ENCODE measurements around the gene CCRL2.

CCRL2 gene

GRCh38 chr3:46406788-46407611 is at the start of gene CCRL2, which contains the start of gene CCR5AS:
Gene CCRL2 (plus strand): TSS chr3:46407259. CDS start chr3:46408080, 821 bp downstream.
Gene CCR5AS (minus strand): TSS chr3:46407066.
- in situ Hi-C loops (cut with HindIII; ENCODE audit: low sequenced_read_pairs), result loop anchor here (10.0 kb wide), 1 partner anchor 682 kb away; no protein-coding TSS in a partner anchor

GRCh38 chr3:46358466-46358865 is 48.6 kb upstream of the CCRL2 start:
- in situ Hi-C loops (cut with HindIII; ENCODE audit: low sequenced_read_pairs), result loop anchor here (25.0 kb wide), 1 partner anchor 271 kb away; no protein-coding TSS in a partner anchor

- in situ Hi-C loops (cut with HindIII; ENCODE audit: low sequenced_read_pairs), result loop anchor here (25.0 kb wide), 1 partner anchor 273 kb away; no protein-coding TSS in a partner anchor
Observed at GRCh38 chr3:46359733-46360493, 47.1 kb upstream of the CCRL2 start.

GRCh38 chr3:46360907-46361306 is 46.2 kb upstream of the CCRL2 start:
- in situ Hi-C loops (cut with HindIII; ENCODE audit: low sequenced_read_pairs), result loop anchor here (25.0 kb wide), 1 partner anchor 274 kb away; no protein-coding TSS in a partner anchor

- in situ Hi-C loops (cut with HindIII; ENCODE audit: low sequenced_read_pairs), result loop anchor here (25.0 kb wide), 1 partner anchor 274 kb away; no protein-coding TSS in a partner anchor
Observed at GRCh38 chr3:46361408-46362283, 45.4 kb upstream of the CCRL2 start.

- in situ Hi-C loops (cut with HindIII; ENCODE audit: low sequenced_read_pairs), result loop anchor here (25.0 kb wide), 1 partner anchor 278 kb away; no protein-coding TSS in a partner anchor
Observed at GRCh38 chr3:46365041-46365440, 42.0 kb upstream of the CCRL2 start.

- in situ Hi-C loops (cut with HindIII; ENCODE audit: low sequenced_read_pairs), result loop anchor here (25.0 kb wide), 1 partner anchor 279 kb away; no protein-coding TSS in a partner anchor
Observed at GRCh38 chr3:46365737-46366524, 41.1 kb upstream of the CCRL2 start.

- in situ Hi-C loops (cut with HindIII; ENCODE audit: low sequenced_read_pairs), result loop anchor here (25.0 kb wide), 1 partner anchor 281 kb away; no protein-coding TSS in a partner anchor
Observed at GRCh38 chr3:46367811-46368210, 39.2 kb upstream of the CCRL2 start.

- in situ Hi-C loops (cut with HindIII; ENCODE audit: low sequenced_read_pairs), result loop anchor here (25.0 kb wide), 1 partner anchor 281 kb away; no protein-coding TSS in a partner anchor
Observed at GRCh38 chr3:46368569-46368968, 38.5 kb upstream of the CCRL2 start.

GRCh38 chr3:46369151-46369550 is 37.9 kb upstream of the CCRL2 start:
- in situ Hi-C loops (cut with HindIII; ENCODE audit: low sequenced_read_pairs), result loop anchor here (25.0 kb wide), 1 partner anchor 282 kb away; no protein-coding TSS in a partner anchor

- in situ Hi-C loops (cut with HindIII; ENCODE audit: low sequenced_read_pairs), result loop anchor here (25.0 kb wide), 1 partner anchor 282 kb away; no protein-coding TSS in a partner anchor
Observed at GRCh38 chr3:46369675-46370132, 37.4 kb upstream of the CCRL2 start.

GRCh38 chr3:46370839-46371518 is 36.1 kb upstream of the CCRL2 start, which contains the start of gene CCR5:
Gene CCR5 (plus strand): TSS chr3:46370946. CDS start chr3:46372903, 1,957 bp downstream.
- in situ Hi-C loops (cut with HindIII; ENCODE audit: low sequenced_read_pairs), result loop anchor here (25.0 kb wide), 1 partner anchor 284 kb away; no protein-coding TSS in a partner anchor

- in situ Hi-C loops (cut with HindIII; ENCODE audit: low sequenced_read_pairs), result loop anchor here (25.0 kb wide), 1 partner anchor 284 kb away; no protein-coding TSS in a partner anchor
Observed at GRCh38 chr3:46371519-46372340, 35.3 kb upstream of the CCRL2 start.

- in situ Hi-C loops (cut with HindIII; ENCODE audit: low sequenced_read_pairs), result loop anchor here (25.0 kb wide), 1 partner anchor 285 kb away; no protein-coding TSS in a partner anchor
Observed at GRCh38 chr3:46372492-46373359, 34.3 kb upstream of the CCRL2 start.

- in situ Hi-C loops (cut with HindIII; ENCODE audit: low sequenced_read_pairs), result loop anchor here (25.0 kb wide), 1 partner anchor 287 kb away; no protein-coding TSS in a partner anchor
Observed at GRCh38 chr3:46374755-46375154, 32.3 kb upstream of the CCRL2 start.

GRCh38 chr3:46375218-46375617 is 31.8 kb upstream of the CCRL2 start:
- in situ Hi-C loops (cut with HindIII; ENCODE audit: low sequenced_read_pairs), result no loop called here
